ENCODE measurements around the gene MAPKAPK2.

Gene MAPKAPK2

GRCh38 chr1:206662396-206663092 lies 22.2 kb upstream of the MAPKAPK2 start:
- no peak for TF ChIP-seq CTCF (conservative IDR thresholded peaks at IDR 0.05)
- H3K27ac ChIP-seq: no peak overlapping the region

- H3K27ac ChIP-seq: no peak overlapping the region
Observed at GRCh38 chr1:206663362-206663761, 21.3 kb upstream of the MAPKAPK2 start.

GRCh38 chr1:206663832-206664652 lies 20.7 kb upstream of the MAPKAPK2 start:
- H3K27ac ChIP-seq: no peak overlapping the region
- peak; percentile 84 for TF ChIP-seq CTCF (conservative IDR thresholded peaks at IDR 0.05)

More at GRCh38 chr1:206663362-206663761, 21.3 kb upstream of the MAPKAPK2 start:
- TF ChIP-seq CTCF (conservative IDR thresholded peaks at IDR 0.05): no peak

- H3K27ac ChIP-seq: no peak overlapping the region
- TF ChIP-seq CTCF (conservative IDR thresholded peaks at IDR 0.05): no peak
Observed at GRCh38 chr1:206664740-206665139, 20.0 kb upstream of the MAPKAPK2 start.

- H3K27ac ChIP-seq: no peak overlapping the region
Observed at GRCh38 chr1:206666031-206666561, 18.6 kb upstream of the MAPKAPK2 start.

GRCh38 chr1:206666954-206667665 lies 17.6 kb upstream of the MAPKAPK2 start:
- no peak for TF ChIP-seq CTCF (conservative IDR thresholded peaks at IDR 0.05)
- no peak overlapping the region for H3K27ac ChIP-seq

More at GRCh38 chr1:206666031-206666561, 18.6 kb upstream of the MAPKAPK2 start:
- no peak for TF ChIP-seq CTCF (conservative IDR thresholded peaks at IDR 0.05)

- TF ChIP-seq CTCF (conservative IDR thresholded peaks at IDR 0.05): no peak
- H3K27ac ChIP-seq: no peak overlapping the region
Observed at GRCh38 chr1:206668351-206668750, 16.4 kb upstream of the MAPKAPK2 start.
